ENCODE results near the gene ELAVL2.
"Not testable (repeated sequence)": the region's sequence is repeated elsewhere in the genome, so short reads cannot be mapped to it uniquely, and the experiment has no call there.

The ELAVL2 gene

DNA sequence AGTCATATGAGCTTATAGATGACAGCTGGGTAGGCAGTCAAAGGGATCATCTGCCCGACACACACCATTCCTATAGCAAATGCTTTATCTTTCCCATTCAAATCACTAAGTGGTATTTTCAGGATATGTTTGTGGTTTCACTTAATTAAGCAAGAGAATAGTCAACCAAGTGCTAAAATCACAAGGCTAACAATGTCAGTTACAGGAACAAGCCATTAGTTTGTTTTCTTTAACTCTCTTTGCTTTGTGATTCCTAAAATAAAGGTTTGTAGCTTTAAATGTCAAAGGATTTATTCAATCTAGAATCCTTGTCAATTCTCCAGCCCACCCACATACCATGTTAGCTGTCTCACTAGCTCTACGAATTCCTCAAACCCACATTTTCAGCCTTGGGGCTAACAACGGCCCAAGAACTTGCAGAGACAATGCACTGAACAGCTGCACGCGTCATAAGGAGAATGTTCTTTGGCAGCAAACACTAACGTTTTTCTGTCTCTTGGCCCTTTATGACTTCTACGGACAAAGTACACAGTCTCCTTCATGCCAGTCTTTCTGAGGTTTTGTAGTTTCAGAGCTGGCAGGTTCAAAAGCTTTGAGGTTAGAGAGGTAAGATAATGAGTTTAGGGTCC, 56.6 kb downstream of the ELAVL2 start:
- DNase-seq: no peak

DNA sequence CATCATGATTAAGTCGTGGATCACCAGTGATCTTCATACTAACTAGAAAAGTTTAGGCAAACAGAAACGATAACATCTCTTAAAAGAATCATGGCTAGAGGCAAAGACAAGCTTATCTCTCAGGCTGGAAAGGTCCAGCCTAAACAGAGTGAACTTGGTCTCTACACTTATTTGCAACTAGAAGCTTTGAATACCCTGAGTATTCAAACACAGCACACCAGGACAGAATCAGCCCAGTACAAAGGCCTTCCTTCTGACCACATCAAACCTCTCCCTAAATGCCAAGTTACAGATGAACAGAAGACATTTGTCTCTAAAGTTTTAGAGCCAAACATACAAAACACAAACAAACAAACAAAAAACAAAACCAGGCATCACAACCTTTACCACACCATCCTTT, 57.2 kb downstream of the ELAVL2 start:
- DNase-seq: no peak

- no peak for DNase-seq
Measured at GRCh38 chr9:23766613-23767012, 59.4 kb downstream of the ELAVL2 start.

GRCh38 chr9:23765561-23765960, 60.5 kb downstream of the ELAVL2 start:
- no peak for DNase-seq

GRCh38 chr9:23764219-23764618, 61.8 kb downstream of the ELAVL2 start:
- DNase-seq: no peak

DNA sequence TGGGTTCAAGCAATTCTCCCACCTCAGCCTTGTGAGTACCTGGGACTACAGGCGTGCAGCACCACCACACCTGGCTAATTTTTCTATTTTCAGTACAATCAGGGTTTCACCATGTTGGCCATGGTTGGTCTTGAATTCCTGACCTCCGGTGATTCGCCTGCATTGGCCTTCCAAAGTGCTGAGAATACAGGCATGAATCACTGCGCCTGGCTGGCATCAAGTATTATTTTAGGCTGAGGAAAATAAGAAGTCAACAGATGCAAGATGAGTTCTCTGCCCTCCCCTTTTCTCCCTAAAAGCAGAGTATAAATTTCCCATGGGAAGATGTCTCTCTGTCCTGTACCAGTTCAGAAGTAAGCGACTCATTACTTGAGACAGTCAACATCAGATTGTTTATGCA, 71.5 kb downstream of the ELAVL2 start:
- DNase-seq: no peak

DNA sequence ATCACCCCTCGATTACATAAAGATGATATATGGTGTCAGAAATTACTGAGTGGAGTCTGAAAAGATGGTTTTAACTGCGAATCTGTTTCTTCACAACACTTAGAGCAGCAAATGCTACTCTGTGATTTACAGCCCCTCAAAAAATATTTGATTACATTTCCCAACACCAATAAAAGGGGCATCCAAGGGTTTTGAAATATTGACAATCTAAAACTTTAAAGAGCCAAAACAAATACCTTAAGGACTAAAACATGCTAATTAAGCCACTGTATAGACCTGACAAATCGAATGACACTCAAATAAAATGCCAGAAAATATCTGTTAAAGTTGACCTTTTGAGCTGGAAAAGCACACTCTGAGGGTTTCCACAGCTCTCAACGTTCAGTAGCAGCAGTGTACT, 73.2 kb downstream of the ELAVL2 start:
- no peak for DNase-seq

DNA sequence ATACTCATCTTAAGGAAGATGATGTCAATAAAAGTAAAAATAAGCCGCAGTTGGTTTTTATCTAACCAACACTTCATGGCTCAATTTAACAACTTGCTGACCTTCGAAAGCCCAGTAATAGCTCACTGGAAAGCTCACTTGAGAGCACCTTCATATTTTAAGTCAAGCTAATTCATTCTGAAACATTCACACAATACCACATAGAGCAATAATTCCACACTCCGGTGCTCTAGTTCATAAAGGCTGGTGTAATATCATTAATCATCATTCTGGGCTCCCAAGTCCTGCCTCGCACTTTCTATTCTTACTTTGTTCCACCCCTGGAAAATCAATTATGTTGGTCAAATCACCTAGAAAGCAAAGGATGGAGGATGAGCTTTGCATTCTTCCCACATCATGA, 74.4 kb downstream of the ELAVL2 start:
- no peak for DNase-seq

GRCh38 chr9:23750808-23751207, 75.2 kb downstream of the ELAVL2 start:
- DNase-seq: no peak

DNA sequence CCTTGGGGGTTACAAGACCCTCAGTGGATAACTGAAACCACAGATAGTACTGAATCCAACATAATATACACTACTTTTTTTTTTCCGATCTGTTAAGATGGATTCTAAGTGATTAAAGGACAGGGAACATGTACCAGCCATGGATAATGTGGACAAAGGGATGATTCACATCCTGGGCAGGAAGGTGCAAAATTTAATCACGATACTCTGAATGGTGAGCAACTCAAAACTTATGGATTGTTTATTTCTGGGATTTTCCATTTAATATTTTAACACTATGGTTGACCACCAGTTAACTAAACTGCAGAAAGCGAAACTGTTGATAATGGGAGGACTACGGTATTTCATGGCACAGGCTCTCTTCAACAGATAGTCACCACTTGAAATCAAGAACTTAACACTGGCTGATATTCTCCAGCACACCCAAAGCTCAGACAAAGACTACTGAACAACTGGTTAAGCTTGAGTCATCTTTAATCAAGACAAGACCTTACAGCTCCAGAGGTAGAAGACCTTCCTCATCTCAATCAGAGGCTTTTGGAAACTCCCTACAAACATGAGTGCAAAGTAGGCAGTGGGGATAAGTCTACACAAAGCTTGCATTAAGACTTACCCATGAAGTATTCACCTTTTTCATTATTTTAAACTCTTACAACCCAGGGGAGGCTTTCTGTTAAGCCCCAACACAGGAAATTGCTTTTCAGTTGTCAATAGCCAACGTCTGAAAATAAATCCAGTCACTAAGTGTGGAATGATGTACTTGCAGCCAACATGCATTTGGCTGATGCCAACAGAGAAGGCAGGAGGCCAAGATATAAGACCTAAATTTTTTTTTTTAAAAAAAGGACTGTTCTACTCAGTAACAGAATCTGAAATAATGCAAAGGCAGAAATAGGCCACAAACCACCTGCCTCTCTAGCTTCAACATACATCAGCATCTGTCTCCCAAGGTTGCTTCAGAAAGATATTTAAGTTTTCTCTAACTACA, 78.7 kb downstream of the ELAVL2 start:
- no peak for DNase-seq

- DNase-seq: no peak
Measured at GRCh38 chr9:23746317-23746716, 79.7 kb downstream of the ELAVL2 start.

DNA sequence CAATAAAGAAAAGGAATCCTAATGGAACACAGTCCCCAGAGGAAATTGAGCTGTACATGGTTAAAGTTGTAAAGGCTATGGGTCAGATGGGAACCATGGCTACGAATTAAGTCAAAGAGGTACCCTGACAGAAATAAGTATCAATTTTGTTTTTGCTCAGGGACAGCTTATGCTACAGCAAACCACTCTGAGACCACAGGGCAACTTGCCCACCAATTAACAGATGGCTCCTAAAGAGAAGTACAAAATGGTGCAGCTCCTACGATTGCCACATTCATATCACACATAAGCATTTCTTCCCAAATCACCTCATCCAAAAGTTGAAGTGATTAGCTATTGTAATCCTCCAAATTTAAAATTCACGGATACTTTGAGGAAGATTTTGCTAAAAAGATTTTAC, 83.0 kb downstream of the ELAVL2 start:
- DNase-seq: no peak

- DNase-seq: no peak
Measured at GRCh38 chr9:23741351-23741750, 84.7 kb downstream of the ELAVL2 start.

GRCh38 chr9:23740531-23740930, 85.5 kb downstream of the ELAVL2 start:
- no peak for DNase-seq

DNA sequence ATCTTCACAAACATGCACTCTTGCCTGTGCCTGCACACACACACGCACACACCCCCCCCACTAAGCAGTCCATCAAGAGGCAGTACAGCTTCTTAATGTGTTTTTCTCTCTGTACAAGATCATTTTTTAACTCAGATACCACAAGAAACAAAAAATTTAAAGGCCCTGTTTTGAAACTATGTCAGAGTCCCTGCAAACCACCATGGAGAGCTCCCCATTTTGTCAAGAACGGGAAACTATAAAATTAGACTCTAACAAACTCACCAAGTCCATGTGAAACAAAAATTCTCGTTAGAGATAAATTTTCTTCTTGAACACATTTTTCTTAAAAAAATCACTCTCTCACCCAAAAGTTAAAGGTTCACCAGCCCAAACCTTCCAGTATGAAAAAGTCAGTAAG, 86.3 kb downstream of the ELAVL2 start:
- no peak for DNase-seq

- no peak for DNase-seq
Measured at GRCh38 chr9:23736293-23736692, 89.7 kb downstream of the ELAVL2 start.

DNA sequence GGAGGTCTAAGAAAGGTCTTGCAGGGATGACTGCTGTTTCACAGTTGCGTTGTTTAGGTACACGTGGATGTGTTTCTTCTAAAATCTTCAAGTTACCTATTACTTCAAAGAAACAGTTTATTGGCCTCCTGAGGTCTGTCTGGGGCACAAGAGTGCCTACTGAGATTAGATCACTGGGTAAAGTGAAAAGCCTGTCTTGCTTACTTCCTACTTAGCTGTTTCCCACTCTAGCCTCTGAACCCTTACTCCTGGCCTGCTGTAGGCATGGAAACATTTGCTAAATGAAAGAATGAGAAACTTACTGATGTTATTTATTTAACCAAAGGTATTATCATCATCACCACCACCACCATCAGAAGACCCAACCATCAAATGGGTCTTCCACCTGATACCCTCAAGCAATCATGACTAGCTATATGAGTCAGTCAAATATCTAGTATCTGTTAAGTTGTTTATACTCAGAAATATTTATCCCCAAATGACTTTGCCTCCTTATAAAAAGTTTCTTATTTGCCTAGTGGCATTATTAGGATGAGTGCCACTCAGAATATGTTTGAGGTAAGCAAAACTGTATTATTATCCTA, 92.5 kb downstream of the ELAVL2 start:
- no peak for DNase-seq

GRCh38 chr9:23731353-23731752, 94.7 kb downstream of the ELAVL2 start:
- no peak for DNase-seq

DNA sequence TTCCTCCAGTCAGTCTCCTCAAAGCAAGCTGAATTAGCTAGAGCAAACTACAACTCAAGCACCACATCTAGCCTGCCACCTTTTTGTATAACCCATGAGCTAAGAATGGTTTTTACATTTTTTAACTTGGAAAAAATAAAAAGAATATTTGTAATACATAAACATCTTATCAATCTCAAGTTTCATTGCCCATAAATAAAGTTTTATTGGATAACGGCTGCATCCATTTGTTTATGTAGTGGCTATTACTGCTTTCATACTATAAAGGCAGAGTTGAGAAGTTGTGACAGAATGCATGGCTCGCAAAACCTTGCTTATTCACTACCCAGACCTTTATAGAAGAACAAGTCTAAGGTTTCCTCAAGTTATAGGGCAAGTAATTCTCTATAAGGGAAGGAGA, 95.7 kb downstream of the ELAVL2 start:
- DNase-seq: no peak

GRCh38 chr9:23728736-23729135, 97.3 kb downstream of the ELAVL2 start:
- DNase-seq: no peak

GRCh38 chr9:23725279-23725946, 100.6 kb downstream of the ELAVL2 start:
- DNase-seq: no peak

GRCh38 chr9:23723672-23724071, 102.4 kb downstream of the ELAVL2 start:
- DNase-seq: no peak

GRCh38 chr9:23723048-23723447, 103.0 kb downstream of the ELAVL2 start:
- not testable (repeated sequence) for DNase-seq
